Measurements from ENCODE around the gene IGBP1. TPM values are rescaled to one million over a fixed set of nuclear protein-coding genes. Genes with fewer than 3 reads are reported as not detected.

The IGBP1 gene
- total RNA-seq (2021) (57.6 and 71.9 TPM in 2 replicates), Bru-seq, nascent RNA (percentile 81 among the genes with signal in this experiment), BruChase-seq, experiment 1, labeled RNA remaining after a 2-hour chase (percentile 76 among the genes with signal in this experiment), BruChase-seq, experiment 2, labeled RNA remaining after a 6-hour chase (percentile 86 among the genes with signal in this experiment)
- long read RNA-seq, transcript IGBP1-201 (6 exons, 1,862 nt): major isoform, 41 of 68 reads
- long read RNA-seq, partial matches to known transcripts: 26 of 68 reads
- long read RNA-seq, other reads (novel, unspliced or antisense): 1 of 68 reads

DNA sequence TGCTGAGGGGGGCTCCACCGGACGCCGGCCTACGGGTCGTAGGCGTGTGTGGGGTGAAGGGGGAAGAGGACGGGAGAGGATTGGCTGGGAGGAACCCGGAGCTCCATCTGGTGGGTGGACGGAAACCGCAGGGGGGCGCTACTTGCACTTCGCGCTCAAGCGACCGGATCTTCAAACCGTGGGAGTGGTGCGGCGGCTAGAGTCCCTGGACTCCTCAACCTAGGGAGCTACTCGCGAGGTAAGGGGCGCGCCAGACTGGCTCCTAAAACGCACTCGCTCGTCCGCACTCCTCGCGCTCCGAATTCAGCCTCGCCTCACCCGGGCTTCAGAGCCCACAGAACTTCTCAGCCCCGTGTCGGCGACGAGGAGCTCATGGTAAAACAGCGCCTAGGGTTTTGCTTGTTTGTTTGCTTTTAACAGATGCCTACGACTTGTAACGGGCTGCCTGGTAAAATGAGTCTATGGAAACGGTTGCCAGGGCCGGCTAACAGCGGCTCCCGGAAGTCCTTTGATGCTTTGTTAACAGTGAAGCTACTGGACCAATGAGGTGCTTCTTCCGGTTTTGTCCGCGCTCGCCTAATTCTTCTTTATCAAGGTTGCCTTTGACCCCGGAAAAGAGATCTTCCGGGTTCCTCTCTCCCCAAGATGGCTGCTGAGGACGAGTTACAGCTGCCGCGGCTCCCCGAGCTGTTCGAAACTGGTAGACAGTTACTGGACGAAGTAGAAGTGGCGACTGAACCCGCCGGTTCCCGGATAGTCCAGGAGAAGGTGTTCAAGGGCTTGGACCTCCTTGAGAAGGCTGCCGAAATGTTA lies at the start of gene IGBP1:
TSS of gene IGBP1 (plus strand) at position 145 of the 813 bp plus-strand sequence. CDS start at position 646, 501 bp downstream.
- ChIA-PET POLR2A (ENCODE audit: unreplicated experiment) (interaction anchor here (0.6 to 1.0 kb wide), 4 partner anchors 87 to 925 kb away, joined by 3 to 5 read pairs (median 4); no protein-coding TSS in a partner anchor), CTCF (interaction anchor here (0.6 to 1.6 kb wide), 17 partner anchors 16 to 1898 kb away, joined by 3 to 26 read pairs (median 5); partner anchors contain the start of genes EFNB1 and PDZD11)
- intact Hi-C loops (cut with micrococcal nuclease; ENCODE audit: unreplicated experiment): loop anchor here (2.0 kb wide), 2 partner anchors 129 to 157 kb away; partner anchors contain the start of gene KIF4A
- H4K20me1 ChIP-seq (ENCODE audit: insufficient read depth): no peaks in the 10 kb centered on the region
- H3K4me2 ChIP-seq: peak within 1 kb of the TSS; percentile 95
- H3K9me2 ChIP-seq (ENCODE audit: insufficient read depth): no peaks in the 10 kb centered on the region
- peaks cover 8% of the 10 kb centered on the region; the same call in 1 of the 2 replicates for H3F3A ChIP-seq (ENCODE audit: insufficient read depth, low read depth)
- peak within 1 kb of the TSS; percentile 74 for H3K27ac ChIP-seq
- peaks cover 18% of the 10 kb centered on the region for H3K79me2 ChIP-seq (ENCODE audit: low read depth)
- H2AFZ ChIP-seq: peak within 1 kb of the TSS; percentile 98
- no peaks in the 10 kb centered on the region for H3K27me3 ChIP-seq (ENCODE audit: insufficient read depth, low read depth)
- peak within 1 kb of the TSS; percentile 99 for H3K4me3 ChIP-seq
- H3K9me3 ChIP-seq (ENCODE audit: insufficient read depth, low read depth): no peaks in the 10 kb centered on the region
- H3K36me3 ChIP-seq (ENCODE audit: low read depth): no peaks in the 10 kb centered on the region
- TF ChIP-seq CTCF (conservative IDR thresholded peaks at IDR 0.05): peak; percentile 70
- no peak for TF ChIP-seq EZH2 (IDR thresholded peaks at IDR 0.05; ENCODE audit: low read depth)
- peak; percentile 78 to 88 for DNase-seq
- TSS peak; percentile 52 for BruUV-seq (replicated peaks)
- H3K4me1 ChIP-seq (replicated peaks; ENCODE audit: insufficient read depth): peaks cover 20% of the 10 kb centered on the region

GRCh38 chrX:70084592-70085240 lies 48.5 kb upstream of the IGBP1 start:
- no peaks in the 10 kb centered on the region for H3K4me1 ChIP-seq (replicated peaks; ENCODE audit: insufficient read depth)
- ChIA-PET POLR2A (ENCODE audit: unreplicated experiment) (no interaction called here), CTCF (no interaction called here)
- no peaks in the 10 kb centered on the region for H4K20me1 ChIP-seq (ENCODE audit: insufficient read depth)
- intact Hi-C loops (cut with micrococcal nuclease; ENCODE audit: unreplicated experiment): no loop called here
- no peak overlapping the region for H3K27ac ChIP-seq
- BruUV-seq (replicated peaks): no TSS peak
- 0 out of 2 replicates have a peak, but pooled peaks cover 14% of the 10 kb centered on the region for H3K27me3 ChIP-seq (ENCODE audit: insufficient read depth, low read depth)
- TF ChIP-seq CTCF (conservative IDR thresholded peaks at IDR 0.05) (no peak), EZH2 (IDR thresholded peaks at IDR 0.05; ENCODE audit: low read depth) (no peak)
- H2AFZ ChIP-seq: no peak overlapping the region
- H3K9me2 ChIP-seq (ENCODE audit: insufficient read depth): no peaks in the 10 kb centered on the region
- no peak for DNase-seq
- no peak overlapping the region for H3K4me3 ChIP-seq
- H3K79me2 ChIP-seq (ENCODE audit: low read depth): no peaks in the 10 kb centered on the region
- no peaks in the 10 kb centered on the region for H3K9me3 ChIP-seq (ENCODE audit: insufficient read depth, low read depth)
- H3K36me3 ChIP-seq (ENCODE audit: low read depth): no peaks in the 10 kb centered on the region
- H3F3A ChIP-seq (ENCODE audit: insufficient read depth, low read depth): no peaks in the 10 kb centered on the region
- H3K4me2 ChIP-seq: no peak overlapping the region

All from PC-9 (cell line).